Endodermal cell (in vitro differentiated cells): ENCODE results near the gene ZSCAN31. TPM values are rescaled to one million over a fixed set of nuclear protein-coding genes. Genes with fewer than 3 reads are reported as not detected.

ENCODE experiments used
- DNase-seq: peaks from one replicate; pipeline ENCODE4 v3.0.0-alpha.2; 2017
- H3K27ac ChIP-seq: 2 replicates; pipeline ENCODE4 v1.5.1; 2013; ENCODE audit warnings: mild to moderate bottlenecking, low read depth, low read length, moderate library complexity
- H3K27me3 ChIP-seq: 2 replicates; pipeline ENCODE4 v1.6.1; 2013; ENCODE audit warnings: mild to moderate bottlenecking, low read length, moderate library complexity; ENCODE audit not compliant: insufficient read depth, control insufficient read depth, poor library complexity, severe bottlenecking
- H3K36me3 ChIP-seq: 2 replicates; pipeline ENCODE4 v1.7.0; 2013; ENCODE audit warnings: mild to moderate bottlenecking, low read length, moderate library complexity; ENCODE audit not compliant: control insufficient read depth, insufficient read depth
- H3K4me1 ChIP-seq: one replicate; pipeline ENCODE4 v1.7.0; 2013; ENCODE audit warnings: low read length; ENCODE audit not compliant: control insufficient read depth, insufficient read depth
- H3K4me3 ChIP-seq: 2 replicates; pipeline ENCODE4 v1.5.1; 2013; ENCODE audit warnings: mild to moderate bottlenecking, low read length, moderate library complexity
- H3K9ac ChIP-seq: 2 replicates; pipeline ENCODE4 v1.6.1; 2013; ENCODE audit warnings: mild to moderate bottlenecking, low read length, moderate library complexity; ENCODE audit not compliant: poor library complexity, severe bottlenecking; ENCODE audit errors: extremely low read depth
- H3K9me3 ChIP-seq: 2 replicates; pipeline ENCODE4 v1.6.1; 2013; ENCODE audit warnings: mild to moderate bottlenecking, low read length, moderate library complexity; ENCODE audit not compliant: control insufficient read depth
- H3K27ac Mint-ChIP-seq: 2 replicates; pipeline ENCODE4 v1.8.0; 2020; ENCODE audit warnings: mixed read lengths
- H3K27me3 Mint-ChIP-seq: 2 replicates; pipeline ENCODE4 v1.8.0; 2021; ENCODE audit warnings: mild to moderate bottlenecking, mixed read lengths; ENCODE audit not compliant: insufficient read depth
- H3K36me3 Mint-ChIP-seq: 2 replicates; pipeline ENCODE4 v1.8.0; 2020; ENCODE audit warnings: low read depth, mixed read lengths
- H3K4me1 Mint-ChIP-seq: 2 replicates; pipeline ENCODE4 v1.8.0; 2020; ENCODE audit warnings: mixed read lengths
- H3K4me3 Mint-ChIP-seq: 2 replicates; pipeline ENCODE4 v1.8.0; 2020; ENCODE audit warnings: mild to moderate bottlenecking, moderate library complexity, mixed read lengths
- H3K9me3 Mint-ChIP-seq: 2 replicates; pipeline ENCODE4 v1.8.0; 2020; ENCODE audit warnings: mild to moderate bottlenecking, mixed read lengths
- CTCF ChIP-seq: fragments of 200-600 bp; sonication (generic); conservative IDR thresholded peaks from 2 replicates; pipeline ENCODE4 v1.5.0; 2021; ENCODE audit warnings: antibody characterized with exemption, mild to moderate bottlenecking
- WGBS, 2 experiments: methylation state at CpG; one replicate each; pipeline versions ENCODE4 v1.1.5 to v1.1.7; 2013; ENCODE audit warnings: missing lambda C conversion rate in 2 of 2, mixed read lengths in 1 of 2; ENCODE audit not compliant: insufficient coverage in 1 of 2, insufficient read length in 1 of 2; 5-methylcytosine and 5-hydroxymethylcytosine counted together
- total RNA-seq, 2 donors: library from RNA; stranded (reverse); fragmentation: NEBNext Ultra II Directional in 1 of 2; extraction: Animal tissue kit (Norgen Biotek cat#: 25700) in 1 of 2; gene quantifications; 2 replicates in 1 of 2; 3 replicates in 1 of 2; pipeline ENCODE4 v1.2.1, GENCODE V29; 2021

The ZSCAN31 gene
- total RNA-seq, 2 donors from 2014 or later, result 1.7 to 4.7 TPM

DNA sequence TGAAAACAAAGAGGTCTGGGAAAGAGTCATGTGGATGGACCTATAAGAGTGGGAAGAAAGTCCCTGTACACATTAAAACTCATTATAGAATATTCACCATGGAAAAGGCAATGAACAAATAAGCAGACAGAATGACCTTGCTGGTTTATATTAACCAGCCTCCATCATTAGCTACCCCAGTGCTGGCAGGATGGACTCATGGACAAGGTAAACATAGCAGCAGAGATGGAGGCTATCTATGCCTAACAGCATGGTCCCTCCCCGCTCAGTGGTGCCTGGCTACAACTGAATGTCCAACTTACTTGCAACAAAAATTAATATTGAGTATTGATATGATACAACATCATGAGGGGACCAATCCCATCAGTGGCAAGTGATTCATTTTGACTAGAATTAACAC, 9.3 kb upstream of the ZSCAN31 start:
- Mint-ChIP-seq H3K27me3 (peaks cover 42% of the 10 kb centered on the region), H3K36me3 (no peaks in the 10 kb centered on the region), H3K4me1 (peaks cover 6% of the 10 kb centered on the region), H3K9me3 (no peaks in the 10 kb centered on the region), H3K27ac (no peak overlapping the region), H3K4me3 (no peak overlapping the region)
- WGBS, 2 experiments, result 67% methylated on average over 1 of the region's 1 CpG; no CpG with 5 or more reads in 1 of the 2 experiments
- Histone ChIP-seq H3K9ac (no peak overlapping the region), H3K27ac (no peak overlapping the region), H3K4me1 (no peaks in the 10 kb centered on the region), H3K9me3 (no peaks in the 10 kb centered on the region), H3K27me3 (peaks cover 22% of the 10 kb centered on the region), H3K4me3 (no peak overlapping the region), H3K36me3 (no peaks in the 10 kb centered on the region)
- no peak for DNase-seq
- no peak for TF ChIP-seq CTCF

DNA sequence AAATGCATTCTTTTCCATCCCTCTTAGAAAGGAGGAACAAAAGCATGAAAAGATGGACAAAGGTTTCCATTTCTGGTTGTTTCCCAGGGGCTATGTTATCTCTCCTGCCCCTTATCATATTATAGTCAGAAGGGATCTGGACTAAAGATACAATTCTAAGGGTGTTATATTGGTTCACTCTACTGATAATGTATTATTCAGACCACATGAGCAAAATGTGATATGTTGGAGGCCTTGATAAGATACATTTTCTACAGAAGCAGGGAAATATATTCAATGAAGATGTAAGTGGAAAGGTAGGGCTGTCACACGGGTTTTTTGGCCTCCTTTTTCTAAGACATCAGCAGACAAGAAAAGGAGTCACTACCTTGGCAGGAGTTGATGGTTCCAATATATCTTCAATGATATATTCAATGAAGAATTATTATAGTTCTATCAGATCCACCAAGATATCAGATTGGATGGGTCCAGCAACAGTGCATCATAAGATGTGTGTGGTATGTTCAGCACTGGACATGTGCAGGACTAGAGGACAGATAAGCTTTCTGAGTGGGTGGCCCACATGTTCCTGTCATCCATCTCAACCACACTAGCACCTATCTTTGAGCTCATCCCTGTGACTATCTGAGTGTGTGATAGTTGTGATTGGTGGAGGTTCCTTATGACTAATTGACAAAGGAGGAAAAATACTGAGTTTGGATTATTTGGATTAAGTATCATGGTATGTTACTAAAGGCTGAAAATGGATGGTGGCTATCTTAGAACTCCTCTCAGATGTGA, 8.1 kb upstream of the ZSCAN31 start:
- no peak overlapping the region for H3K27ac ChIP-seq
- Mint-ChIP-seq H3K36me3 (no peaks in the 10 kb centered on the region), H3K4me1 (peaks cover 5% of the 10 kb centered on the region), H3K4me3 (no peak overlapping the region), H3K27me3 (peaks cover 42% of the 10 kb centered on the region), H3K9me3 (no peaks in the 10 kb centered on the region), H3K27ac (no peak overlapping the region)
- H3K27me3 ChIP-seq, result peaks cover 22% of the 10 kb centered on the region
- WGBS, 2 experiments, result 73% methylated on average over 1 of the region's 1 CpG; no CpG with 5 or more reads in 1 of the 2 experiments
- H3K36me3 ChIP-seq, result no peaks in the 10 kb centered on the region
- no peak overlapping the region for H3K4me3 ChIP-seq
- no peaks in the 10 kb centered on the region for H3K4me1 ChIP-seq
- no peak overlapping the region for H3K9ac ChIP-seq
- TF ChIP-seq CTCF, result no peak
- no peak for DNase-seq
- H3K9me3 ChIP-seq, result no peaks in the 10 kb centered on the region

DNA sequence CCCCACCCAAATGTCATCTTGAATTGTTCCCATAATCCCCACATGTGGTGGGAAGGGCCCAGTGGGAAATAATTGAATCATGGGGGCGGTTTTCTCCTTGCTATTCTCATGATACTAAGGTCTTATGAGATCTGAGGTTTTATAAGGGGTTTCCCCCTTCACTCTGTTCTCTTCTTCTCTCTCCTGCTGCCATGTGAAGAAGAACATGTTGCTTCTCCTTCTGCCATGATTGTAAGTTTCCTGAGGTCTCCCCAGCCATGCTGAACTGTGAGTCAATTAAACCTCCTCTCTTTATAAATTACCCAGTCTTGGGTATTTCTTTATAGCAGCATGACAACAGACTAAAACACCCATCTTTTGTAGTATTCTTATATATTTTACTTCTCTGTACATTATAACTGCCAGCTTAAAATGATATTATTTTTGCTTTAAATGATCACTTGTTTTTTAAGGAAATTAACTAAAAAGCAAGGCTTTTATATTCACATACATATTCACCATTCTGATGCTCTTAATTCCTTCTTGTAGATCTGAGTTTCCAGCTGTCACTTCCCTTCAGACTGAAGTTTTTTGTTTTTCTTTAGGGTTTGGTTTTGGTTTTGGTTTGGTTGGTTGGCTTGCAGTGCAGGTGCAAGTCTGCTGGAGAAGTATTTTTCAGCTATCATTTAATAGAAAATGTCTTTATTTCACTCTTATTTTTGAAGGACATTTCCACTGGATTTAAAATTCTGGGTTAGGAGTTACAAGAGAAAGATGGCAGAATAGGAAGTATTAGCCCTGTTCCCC, 4.6 kb upstream of the ZSCAN31 start:
- peaks cover 29% of the 10 kb centered on the region for H3K27me3 Mint-ChIP-seq
- Histone ChIP-seq H3K36me3 (no peaks in the 10 kb centered on the region), H3K4me1 (no peaks in the 10 kb centered on the region), H3K9me3 (no peaks in the 10 kb centered on the region), H3K4me3 (no peak overlapping the region), H3K27me3 (peaks cover 17% of the 10 kb centered on the region), H3K9ac (no peak overlapping the region), H3K27ac (no peak overlapping the region)
- no peaks in the 10 kb centered on the region for H3K36me3 Mint-ChIP-seq
- H3K27ac Mint-ChIP-seq, result no peak overlapping the region
- no peak for TF ChIP-seq CTCF
- H3K4me3 Mint-ChIP-seq, result no peak overlapping the region
- 91 to 100% methylated on average over 1 of the region's 1 CpG for WGBS, 2 experiments
- DNase-seq, result no peak
- no peaks in the 10 kb centered on the region for H3K9me3 Mint-ChIP-seq
- H3K4me1 Mint-ChIP-seq, result no peaks in the 10 kb centered on the region
